NCI-H2081 (cell line): ENCODE data around the gene SLC38A1.

Source experiments
- DNase-seq, 2 experiments: peaks; one replicate each; lab custom pipeline; 2025; lab: John Stamatoyannopoulos, UW

SLC38A1 gene

GRCh38 chr12:46133751-46134150, 135.1 kb downstream of the SLC38A1 start:
- DNase-seq = no peak
